Osteoblast (primary cell): ENCODE results near the gene ZNF587. TPM values are rescaled to one million over a fixed set of nuclear protein-coding genes. Genes with fewer than 3 reads are reported as not detected.
"Not testable (repeated sequence)": the region's sequence is repeated elsewhere in the genome, so short reads cannot be mapped to it uniquely, and the experiment has no call there.

Experiments used
- DNase-seq: peaks from one replicate; pipeline ENCODE4 v3.0.0; 2011; ENCODE audit warnings: low spot score, mixed read lengths; ENCODE audit not compliant: insufficient read length; ENCODE audit errors: missing footprints
- H2AFZ ChIP-seq: 2 replicates; pipeline ENCODE4 v1.6.0; 2011; ENCODE audit warnings: mild to moderate bottlenecking, low read length
- H3K27ac ChIP-seq: 2 replicates; pipeline ENCODE4 v1.5.1; 2011; ENCODE audit warnings: mild to moderate bottlenecking, low read depth, low read length, moderate library complexity
- H3K27me3 ChIP-seq: 2 replicates; pipeline ENCODE4 v1.6.0; 2012; ENCODE audit warnings: mild to moderate bottlenecking, control low read depth, inconsistent platforms, low read length, moderate library complexity; ENCODE audit not compliant: insufficient read depth
- H3K36me3 ChIP-seq: 2 replicates; pipeline ENCODE4 v1.5.1; 2011; ENCODE audit warnings: mild to moderate bottlenecking, low read length, control low read depth, moderate library complexity; ENCODE audit not compliant: insufficient read depth
- H3K4me1 ChIP-seq: 2 replicates; pipeline ENCODE4 v1.5.1; 2011; ENCODE audit warnings: mild to moderate bottlenecking, low read length, control low read depth, moderate library complexity; ENCODE audit not compliant: insufficient read depth
- H3K4me2 ChIP-seq: 2 replicates; pipeline ENCODE4 v1.6.0; 2011; ENCODE audit warnings: mild to moderate bottlenecking, low read length; ENCODE audit not compliant: insufficient read depth
- H3K4me3 ChIP-seq: fragments of 200-600 bp; sonication (generic); 3 replicates; pipeline ENCODE4 v1.5.1; 2012; ENCODE audit warnings: mild to moderate bottlenecking, low read length, inconsistent platforms; ENCODE audit not compliant: insufficient read depth
- H3K79me2 ChIP-seq: 2 replicates; pipeline ENCODE4 v1.6.0; 2012; ENCODE audit warnings: mild to moderate bottlenecking, low read length, control low read depth, inconsistent platforms; ENCODE audit not compliant: insufficient read depth
- H3K9me3 ChIP-seq: 2 replicates; pipeline ENCODE4 v1.5.1; 2011; ENCODE audit warnings: low read depth, low read length, control low read depth
- H4K20me1 ChIP-seq: 2 replicates; pipeline ENCODE4 v1.6.0; 2012; ENCODE audit warnings: mild to moderate bottlenecking, low read length, control low read depth; ENCODE audit not compliant: insufficient read depth
- total RNA-seq: library from RNA; depleted of rRNA; stranded (reverse); fragments of >200 nt; gene quantifications from 2 replicates; pipeline ENCODE4 v1.2.3, GENCODE V29; 2012
- TF ChIP-seq, protein P1 (sequence below): IDR thresholded peaks from 2 replicates; pipeline ENCODE4 v1.5.1; 2011; ENCODE audit warnings: mild to moderate bottlenecking, low read depth, low read length, moderate library complexity; ENCODE audit errors: extremely low read depth

ZNF587 gene
- total RNA-seq, 1 donor = 26.4 TPM

DNA sequence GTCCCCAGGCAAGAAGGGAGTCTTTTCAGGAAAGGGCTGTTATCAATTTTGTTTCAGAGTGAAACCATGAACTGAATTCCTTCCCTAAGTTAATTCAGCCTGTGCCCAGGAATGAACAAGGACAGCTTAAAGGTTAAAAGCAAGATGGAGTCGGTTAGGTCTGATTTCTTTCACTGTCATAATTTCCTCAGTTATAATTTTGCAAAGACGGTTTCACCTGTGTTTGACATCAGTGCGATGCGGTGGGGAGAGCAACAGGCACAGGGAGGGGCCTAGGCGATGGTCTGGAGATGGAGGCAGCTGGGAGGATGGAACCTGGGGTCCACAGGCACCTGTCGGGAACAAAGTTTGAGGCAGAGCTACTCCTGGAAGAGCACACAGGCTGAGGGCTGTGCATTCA, 29.1 kb upstream of the ZNF587 start:
- peaks cover 6% of the 10 kb centered on the region for H3K4me1 ChIP-seq
- H3K9me3 ChIP-seq = no peaks in the 10 kb centered on the region
- peak overlapping the region; percentile 95 for H3K4me2 ChIP-seq
- no peak for DNase-seq
- peaks cover 60% of the 10 kb centered on the region for H3K79me2 ChIP-seq
- H4K20me1 ChIP-seq = peaks cover 13% of the 10 kb centered on the region
- peak overlapping the region; percentile 99 for H3K4me3 ChIP-seq
- no peaks in the 10 kb centered on the region for H3K27me3 ChIP-seq
- H2AFZ ChIP-seq = no peak overlapping the region
- H3K27ac ChIP-seq = peak overlapping the region; percentile 94
- H3K36me3 ChIP-seq = peaks cover 4% of the 10 kb centered on the region
- TF ChIP-seq, protein P1, sequence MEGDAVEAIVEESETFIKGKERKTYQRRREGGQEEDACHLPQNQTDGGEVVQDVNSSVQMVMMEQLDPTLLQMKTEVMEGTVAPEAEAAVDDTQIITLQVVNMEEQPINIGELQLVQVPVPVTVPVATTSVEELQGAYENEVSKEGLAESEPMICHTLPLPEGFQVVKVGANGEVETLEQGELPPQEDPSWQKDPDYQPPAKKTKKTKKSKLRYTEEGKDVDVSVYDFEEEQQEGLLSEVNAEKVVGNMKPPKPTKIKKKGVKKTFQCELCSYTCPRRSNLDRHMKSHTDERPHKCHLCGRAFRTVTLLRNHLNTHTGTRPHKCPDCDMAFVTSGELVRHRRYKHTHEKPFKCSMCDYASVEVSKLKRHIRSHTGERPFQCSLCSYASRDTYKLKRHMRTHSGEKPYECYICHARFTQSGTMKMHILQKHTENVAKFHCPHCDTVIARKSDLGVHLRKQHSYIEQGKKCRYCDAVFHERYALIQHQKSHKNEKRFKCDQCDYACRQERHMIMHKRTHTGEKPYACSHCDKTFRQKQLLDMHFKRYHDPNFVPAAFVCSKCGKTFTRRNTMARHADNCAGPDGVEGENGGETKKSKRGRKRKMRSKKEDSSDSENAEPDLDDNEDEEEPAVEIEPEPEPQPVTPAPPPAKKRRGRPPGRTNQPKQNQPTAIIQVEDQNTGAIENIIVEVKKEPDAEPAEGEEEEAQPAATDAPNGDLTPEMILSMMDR = no peak

DNA sequence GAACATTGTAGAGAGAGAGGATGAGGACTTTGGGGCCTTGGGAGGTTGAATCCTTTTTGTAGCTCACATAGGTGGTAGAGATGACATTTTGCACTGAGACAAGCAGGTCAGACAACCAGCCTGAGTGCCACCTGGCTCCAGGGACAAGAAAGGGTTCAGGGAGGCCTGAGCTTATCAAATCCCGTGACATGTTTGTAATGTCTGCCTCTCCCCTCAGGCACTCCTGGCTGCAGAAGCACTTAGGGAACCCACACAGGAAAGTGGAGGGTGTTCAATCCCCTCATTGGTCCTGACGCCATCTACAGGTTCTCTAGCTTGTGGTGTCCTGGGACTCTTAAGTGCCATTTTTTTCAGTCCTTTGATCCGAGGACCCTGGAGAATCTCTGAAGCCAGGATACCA, 28.6 kb upstream of the ZNF587 start:
- H3K27me3 ChIP-seq, H3K27ac ChIP-seq, H3K9me3 ChIP-seq, DNase-seq, H3K4me1 ChIP-seq, H2AFZ ChIP-seq, H3K36me3 ChIP-seq: not testable (repeated sequence)
- Histone ChIP-seq H3K4me3 (peak overlapping the region; percentile 99), H3K79me2 (peaks cover 65% of the 10 kb centered on the region), H4K20me1 (peaks cover 18% of the 10 kb centered on the region), H3K4me2 (peak overlapping the region; percentile 95)

GRCh38 chr19:57821501-57821900, 28.2 kb upstream of the ZNF587 start:
- not testable (repeated sequence) for H3K4me2 ChIP-seq, H3K27ac ChIP-seq, H3K4me3 ChIP-seq, DNase-seq, H3K27me3 ChIP-seq, H3K9me3 ChIP-seq, H2AFZ ChIP-seq, H3K4me1 ChIP-seq, H3K36me3 ChIP-seq
- Histone ChIP-seq H3K79me2 (peaks cover 69% of the 10 kb centered on the region), H4K20me1 (peaks cover 19% of the 10 kb centered on the region)

DNA sequence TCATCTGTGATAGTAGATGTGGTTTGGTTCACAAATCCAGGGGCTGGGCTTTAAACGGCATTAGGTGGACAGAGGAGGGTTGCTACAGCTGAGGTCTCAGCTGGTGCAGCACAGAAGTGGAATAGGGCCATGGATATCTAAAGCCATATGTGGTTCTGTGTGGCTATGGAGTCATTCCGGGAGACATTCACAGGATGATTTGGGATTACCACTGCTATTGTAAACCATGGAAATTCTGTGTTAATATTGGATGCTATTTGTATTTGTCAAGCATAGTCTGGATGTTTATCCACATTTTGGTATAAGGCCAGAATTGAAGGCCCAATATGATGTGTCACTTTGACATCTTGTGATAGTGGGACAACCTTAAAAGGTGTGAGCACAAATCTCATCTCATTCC, 26.5 kb upstream of the ZNF587 start:
- not testable (repeated sequence) for H3K4me1 ChIP-seq, H3K27me3 ChIP-seq, H2AFZ ChIP-seq, H3K4me2 ChIP-seq, H3K36me3 ChIP-seq, DNase-seq, H3K4me3 ChIP-seq, H3K9me3 ChIP-seq, H3K27ac ChIP-seq
- Histone ChIP-seq H3K79me2 (peaks cover 82% of the 10 kb centered on the region), H4K20me1 (peaks cover 22% of the 10 kb centered on the region)

DNA sequence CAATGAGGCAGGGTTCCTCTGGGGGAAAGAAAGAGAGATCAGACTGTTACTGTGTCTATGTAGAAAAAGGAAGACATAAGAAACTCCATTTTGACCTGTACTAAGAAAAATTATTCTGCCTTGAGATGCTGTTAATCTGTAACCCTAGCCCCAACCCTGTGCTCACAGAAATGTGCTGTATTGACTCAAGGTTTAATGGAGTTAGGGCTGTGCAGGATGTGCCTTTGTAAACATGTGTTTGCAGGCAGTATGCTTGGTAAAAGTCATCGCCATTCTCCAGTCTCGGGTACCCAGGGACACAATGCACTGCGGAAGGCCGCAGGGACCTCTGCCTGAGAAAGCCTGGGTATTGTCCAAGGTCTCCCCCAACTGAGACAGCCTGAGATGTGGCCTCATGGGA, 26.1 kb upstream of the ZNF587 start:
- H3K4me1 ChIP-seq, H3K4me3 ChIP-seq, H3K27me3 ChIP-seq, H3K27ac ChIP-seq, H3K9me3 ChIP-seq, H2AFZ ChIP-seq, H3K4me2 ChIP-seq, DNase-seq, H3K36me3 ChIP-seq: not testable (repeated sequence)
- Histone ChIP-seq H4K20me1 (peaks cover 22% of the 10 kb centered on the region), H3K79me2 (peaks cover 83% of the 10 kb centered on the region)

- Histone ChIP-seq H3K79me2 (peaks cover 90% of the 10 kb centered on the region), H3K27ac (no peak overlapping the region), H3K9me3 (no peaks in the 10 kb centered on the region), H3K4me2 (no peak overlapping the region), H3K27me3 (no peaks in the 10 kb centered on the region), H2AFZ (no peak overlapping the region), H3K36me3 (peaks cover 11% of the 10 kb centered on the region), H4K20me1 (peaks cover 26% of the 10 kb centered on the region), H3K4me3 (no peak overlapping the region), H3K4me1 (peaks cover 3% of the 10 kb centered on the region)
- TF ChIP-seq, protein P1 = no peak
- DNase-seq = peak; percentile 39
These were observed 24.1 kb upstream of the ZNF587 start for GRCh38 chr19:57825511-57825910.
